HG02571 (cell line): ENCODE data around the gene RPL10A.
A peak's percentile ranks its signal among the peaks of the same experiment; 100 is the strongest.
"Not testable (repeated sequence)": the region's sequence is repeated elsewhere in the genome, so short reads cannot be mapped to it uniquely, and the experiment has no call there.

Source experiments
- ATAC-seq: cut with Tn5 transposase; IDR thresholded peaks from one replicate; pipeline ENCODE4 v1.9.1; 2021; ENCODE audit warnings: mild to moderate bottlenecking, moderate library complexity; ENCODE audit not compliant: unreplicated experiment

RPL10A gene

GRCh38 chr6:35468181-35468979 lies at the start of gene RPL10A:
Gene RPL10A (plus strand): TSS chr6:35468401. CDS start chr6:35468435, 34 bp downstream.
- peak; percentile 77 for ATAC-seq

- no peak for ATAC-seq
Observed at GRCh38 chr6:35419417-35419816, 48.8 kb upstream of the RPL10A start.

- ATAC-seq = no peak
Observed at GRCh38 chr6:35419961-35420360, 48.2 kb upstream of the RPL10A start.

- no peak for ATAC-seq
Observed at GRCh38 chr6:35425284-35425683, 42.9 kb upstream of the RPL10A start.

- ATAC-seq = no peak
Observed at GRCh38 chr6:35426074-35426473, 42.1 kb upstream of the RPL10A start.

- ATAC-seq = no peak
Observed at GRCh38 chr6:35427435-35427834, 40.8 kb upstream of the RPL10A start.

- no peak for ATAC-seq
Observed at GRCh38 chr6:35427851-35428321, 40.3 kb upstream of the RPL10A start.

GRCh38 chr6:35428421-35429149 lies 39.6 kb upstream of the RPL10A start:
- ATAC-seq = no peak

- no peak for ATAC-seq
Observed at GRCh38 chr6:35429463-35429862, 38.7 kb upstream of the RPL10A start.

- ATAC-seq = no peak
Observed at GRCh38 chr6:35432291-35432690, 35.9 kb upstream of the RPL10A start.

- not testable (repeated sequence) for ATAC-seq
Observed at GRCh38 chr6:35432702-35433101, 35.5 kb upstream of the RPL10A start.

- no peak for ATAC-seq
Observed at GRCh38 chr6:35435074-35435837, 32.9 kb upstream of the RPL10A start.

- no peak for ATAC-seq
Observed at GRCh38 chr6:35436071-35436857, 31.9 kb upstream of the RPL10A start.

- ATAC-seq = not testable (repeated sequence)
Observed at GRCh38 chr6:35438378-35439065, 29.7 kb upstream of the RPL10A start.

- ATAC-seq = no peak
Observed at GRCh38 chr6:35439308-35439707, 28.9 kb upstream of the RPL10A start.

GRCh38 chr6:35441205-35441604 lies 27.0 kb upstream of the RPL10A start:
- no peak for ATAC-seq

- no peak for ATAC-seq
Observed at GRCh38 chr6:35441642-35442041, 26.6 kb upstream of the RPL10A start.

GRCh38 chr6:35442693-35443092 lies 25.5 kb upstream of the RPL10A start:
- ATAC-seq = no peak

GRCh38 chr6:35443341-35444030 lies 24.7 kb upstream of the RPL10A start:
- ATAC-seq = no peak
